Hepatocyte (in vitro differentiated cells): ENCODE measurements around the gene ITGB2. TPM values are rescaled to one million over a fixed set of nuclear protein-coding genes. Genes with fewer than 3 reads are reported as not detected.
A peak's percentile ranks its signal among the peaks of the same experiment; 100 is the strongest.

Experiments
- DNase-seq: peaks from one replicate; pipeline ENCODE4 v3.0.0-alpha.2; 2016; ENCODE audit warnings: low spot score
- H2AFZ ChIP-seq: fragments of 200-600 bp; sonication (generic); 2 replicates; pipeline ENCODE4 v1.6.0; 2016; ENCODE audit warnings: antibody characterized with exemption, mild to moderate bottlenecking
- H3K27ac ChIP-seq: fragments of 200-600 bp; sonication (generic); 2 replicates; pipeline ENCODE4 v1.5.1; 2016; ENCODE audit warnings: mild to moderate bottlenecking
- H3K27me3 ChIP-seq: fragments of 200-600 bp; sonication (generic); 2 replicates; pipeline ENCODE4 v1.6.1; 2016
- H3K36me3 ChIP-seq: fragments of 200-600 bp; sonication (generic); replicated peaks from 2 replicates; pipeline ENCODE4 v1.5.1; 2016; ENCODE audit warnings: low read depth; ENCODE audit not compliant: insufficient read depth
- H3K4me1 ChIP-seq: fragments of 200-600 bp; sonication (generic); 2 replicates; pipeline ENCODE4 v1.5.1; 2016; ENCODE audit warnings: mild to moderate bottlenecking, moderate library complexity; ENCODE audit not compliant: insufficient read depth
- H3K4me2 ChIP-seq: fragments of 200-600 bp; sonication (generic); 2 replicates; pipeline ENCODE4 v1.6.0; 2016
- H3K4me3 ChIP-seq: fragments of 200-600 bp; sonication (generic); 2 replicates; pipeline ENCODE4 v1.5.1; 2016; ENCODE audit warnings: mild to moderate bottlenecking
- H3K79me2 ChIP-seq: fragments of 200-600 bp; sonication (generic); 2 replicates; pipeline ENCODE4 v1.6.0; 2017; ENCODE audit warnings: mild to moderate bottlenecking
- H3K9me2 ChIP-seq: fragments of 200-600 bp; sonication (generic); replicated peaks from 2 replicates; pipeline ENCODE4 v1.6.0; 2017; ENCODE audit warnings: mild to moderate bottlenecking; ENCODE audit not compliant: insufficient read depth
- H3K9me3 ChIP-seq: fragments of 200-600 bp; sonication (generic); 2 replicates; pipeline ENCODE4 v1.5.1; 2016; ENCODE audit warnings: low read depth, mild to moderate bottlenecking
- H4K20me1 ChIP-seq: fragments of 200-600 bp; sonication (generic); 2 replicates; pipeline ENCODE4 v1.6.0; 2016; ENCODE audit warnings: mild to moderate bottlenecking; ENCODE audit not compliant: insufficient read depth, poor library complexity, severe bottlenecking
- EZH2 ChIP-seq: fragments of 200-600 bp; sonication (generic); IDR thresholded peaks from 2 replicates; pipeline ENCODE4 v1.6.1; 2016; ENCODE audit warnings: antibody characterized with exemption, mild to moderate bottlenecking, borderline replicate concordance
- EZH2phosphoT487 ChIP-seq: fragments of 200-600 bp; sonication (generic); IDR thresholded peaks from one replicate; pipeline ENCODE4 v1.6.1; 2018; ENCODE audit warnings: antibody characterized with exemption, mild to moderate bottlenecking, low read depth, moderate library complexity; ENCODE audit not compliant: unreplicated experiment, severe bottlenecking
- WGBS: methylation state at CpG from one replicate; pipeline ENCODE4 v1.1.6; 2016; ENCODE audit warnings: low lambda C conversion rate; ENCODE audit errors: missing lambda C conversion rate; 5-methylcytosine and 5-hydroxymethylcytosine counted together
- polyA plus RNA-seq: library from polyadenylated mRNA; unstranded; fragments of >200 nt; fragmentation: Nextera tagmentation; extraction: Ambion mirVana; gene quantifications from 2 replicates; pipeline ENCODE4 v1.2.1, GENCODE V29; 2016
- total RNA-seq: library from RNA; depleted of rRNA; stranded (reverse); fragments of >200 nt; gene quantifications from 2 replicates; pipeline ENCODE4 v1.2.3, GENCODE V29; 2014
- TF ChIP-seq, protein P1 (sequence below): fragments of 200-600 bp; sonication (generic); IDR thresholded peaks from 2 replicates; pipeline ENCODE4 v1.5.1; 2016; ENCODE audit warnings: antibody characterized with exemption, mild to moderate bottlenecking; ENCODE audit not compliant: poor library complexity

ITGB2 gene
- total and polyA plus RNA-seq, 2 experiments from 2014 or later = 3.8 to 4.2 TPM

DNA sequence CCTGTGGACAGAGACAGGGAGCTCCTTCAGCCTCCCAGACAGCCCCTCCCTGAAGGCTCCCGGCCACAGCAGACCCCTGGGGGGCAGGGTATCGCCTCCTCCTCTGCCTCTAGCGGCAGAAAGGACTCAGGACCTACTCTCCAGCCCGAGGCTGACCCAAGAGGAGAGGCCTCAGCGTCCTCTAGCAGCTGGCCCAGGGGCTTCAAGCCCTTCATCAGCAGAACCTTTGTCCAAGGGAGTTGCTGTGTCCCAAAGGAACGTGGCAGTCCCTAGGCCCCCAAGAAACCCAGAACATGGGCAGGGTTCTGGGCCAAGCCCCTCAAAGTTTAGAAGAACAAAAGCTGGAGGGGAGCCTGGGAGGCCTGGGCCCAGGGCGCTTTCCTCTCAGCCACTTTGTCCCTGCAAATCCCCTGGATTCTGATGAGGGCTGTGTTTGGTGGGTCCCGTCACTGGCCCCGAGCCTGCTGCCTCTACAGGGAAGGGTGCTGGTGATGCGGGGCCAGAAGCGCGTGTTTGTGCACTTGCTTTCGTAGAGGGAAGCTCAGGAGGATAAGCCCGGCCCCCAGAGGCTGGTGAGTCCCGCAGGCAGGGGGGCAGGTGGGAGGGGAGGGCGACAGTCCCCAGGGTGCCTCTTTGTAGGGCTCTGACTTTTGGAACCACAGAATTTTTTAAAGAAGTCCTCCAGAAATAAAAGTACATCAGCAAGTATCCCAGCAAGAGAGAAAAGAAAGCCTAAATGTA, 13.3 kb downstream of the ITGB2 start:
- Histone ChIP-seq H3K4me1 (peaks cover 5% of the 10 kb centered on the region), H3K9me3 (no peaks in the 10 kb centered on the region), H2AFZ (no peak overlapping the region), H3K4me2 (peak overlapping the region; percentile 63), H3K27me3 (peaks cover 4% of the 10 kb centered on the region), H3K27ac (no peak overlapping the region), H3K36me3 (no peaks in the 10 kb centered on the region), H3K4me3 (no peak overlapping the region), H4K20me1 (no peaks in the 10 kb centered on the region), H3K9me2 (no peaks in the 10 kb centered on the region), H3K79me2 (no peaks in the 10 kb centered on the region)
- WGBS = 50% methylated on average over 16 of the region's 16 CpGs
- TF ChIP-seq, protein P1, sequence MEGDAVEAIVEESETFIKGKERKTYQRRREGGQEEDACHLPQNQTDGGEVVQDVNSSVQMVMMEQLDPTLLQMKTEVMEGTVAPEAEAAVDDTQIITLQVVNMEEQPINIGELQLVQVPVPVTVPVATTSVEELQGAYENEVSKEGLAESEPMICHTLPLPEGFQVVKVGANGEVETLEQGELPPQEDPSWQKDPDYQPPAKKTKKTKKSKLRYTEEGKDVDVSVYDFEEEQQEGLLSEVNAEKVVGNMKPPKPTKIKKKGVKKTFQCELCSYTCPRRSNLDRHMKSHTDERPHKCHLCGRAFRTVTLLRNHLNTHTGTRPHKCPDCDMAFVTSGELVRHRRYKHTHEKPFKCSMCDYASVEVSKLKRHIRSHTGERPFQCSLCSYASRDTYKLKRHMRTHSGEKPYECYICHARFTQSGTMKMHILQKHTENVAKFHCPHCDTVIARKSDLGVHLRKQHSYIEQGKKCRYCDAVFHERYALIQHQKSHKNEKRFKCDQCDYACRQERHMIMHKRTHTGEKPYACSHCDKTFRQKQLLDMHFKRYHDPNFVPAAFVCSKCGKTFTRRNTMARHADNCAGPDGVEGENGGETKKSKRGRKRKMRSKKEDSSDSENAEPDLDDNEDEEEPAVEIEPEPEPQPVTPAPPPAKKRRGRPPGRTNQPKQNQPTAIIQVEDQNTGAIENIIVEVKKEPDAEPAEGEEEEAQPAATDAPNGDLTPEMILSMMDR = no peak
- no peak for TF ChIP-seq EZH2
- TF ChIP-seq EZH2phosphoT487 = no peak
- DNase-seq = no peak

DNA sequence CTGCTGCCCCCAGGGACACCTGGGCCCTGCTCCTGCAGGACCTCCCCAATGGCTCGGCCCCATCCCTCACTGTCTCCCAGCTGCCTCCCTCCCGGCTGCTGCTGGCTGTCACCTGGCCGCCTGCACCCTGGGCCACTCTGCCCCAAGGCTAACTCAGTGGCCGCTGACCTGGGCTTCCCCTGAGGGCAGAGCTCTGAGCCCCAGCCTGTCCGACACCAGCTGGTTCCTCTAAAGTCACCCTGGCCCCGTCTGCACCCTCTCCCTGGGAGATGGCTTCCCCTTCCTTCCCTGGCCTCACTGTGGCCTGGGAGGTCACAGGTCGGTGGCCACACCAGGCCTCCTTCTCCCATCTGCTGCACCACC, 15.0 kb downstream of the ITGB2 start:
- H3K36me3 ChIP-seq = no peaks in the 10 kb centered on the region
- no peaks in the 10 kb centered on the region for H3K79me2 ChIP-seq
- WGBS = 82% methylated on average over 6 of the region's 7 CpGs
- DNase-seq = no peak
- H3K4me3 ChIP-seq = no peak overlapping the region
- H2AFZ ChIP-seq = no peak overlapping the region
- H4K20me1 ChIP-seq = no peaks in the 10 kb centered on the region
- no peaks in the 10 kb centered on the region for H3K9me3 ChIP-seq
- peaks cover 5% of the 10 kb centered on the region for H3K4me1 ChIP-seq
- TF ChIP-seq EZH2phosphoT487 (no peak), EZH2 (no peak)
- TF ChIP-seq, protein P1 = no peak
- H3K9me2 ChIP-seq = no peaks in the 10 kb centered on the region
- no peak overlapping the region for H3K27ac ChIP-seq
- no peak overlapping the region for H3K4me2 ChIP-seq
- H3K27me3 ChIP-seq = peaks cover 4% of the 10 kb centered on the region

DNA sequence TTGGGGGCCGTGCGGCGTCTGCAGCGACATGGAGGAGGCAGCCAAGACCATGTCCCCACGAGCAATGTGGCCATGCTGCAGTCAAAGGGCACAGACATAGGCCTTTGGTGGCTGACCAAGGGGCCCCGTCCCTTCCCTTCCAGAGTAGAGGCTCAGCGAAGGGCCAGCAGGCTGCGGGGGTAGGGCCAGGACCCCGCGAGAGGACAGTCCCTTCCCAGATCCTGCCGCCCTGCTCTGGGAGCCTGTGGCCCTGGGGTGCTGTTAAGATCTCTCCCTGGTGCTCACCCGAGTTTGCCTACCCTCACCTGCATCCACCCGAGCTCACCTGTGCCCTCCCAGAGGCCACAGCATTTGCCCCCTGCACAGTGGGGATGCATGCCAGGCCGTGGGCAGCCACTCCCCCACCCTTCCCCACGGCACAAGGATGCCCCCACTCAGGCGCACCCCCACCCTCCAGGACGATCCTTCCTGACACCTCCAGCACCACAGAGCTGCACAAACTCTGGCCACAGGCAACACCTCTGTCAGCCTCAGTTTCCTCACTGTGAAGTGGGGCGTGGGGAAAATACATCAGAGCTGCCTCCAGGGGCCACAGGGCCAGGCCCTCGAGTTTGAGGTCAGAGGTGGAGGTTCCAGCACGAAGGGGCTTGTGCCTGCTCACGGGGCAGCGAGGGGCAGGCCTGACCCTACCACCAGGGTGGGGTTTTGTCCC, 15.5 kb downstream of the ITGB2 start:
- H3K27me3 ChIP-seq = peaks cover 4% of the 10 kb centered on the region
- no peak for DNase-seq
- no peaks in the 10 kb centered on the region for H3K9me2 ChIP-seq
- 97% methylated on average over 20 of the region's 22 CpGs for WGBS
- no peaks in the 10 kb centered on the region for H3K79me2 ChIP-seq
- H3K4me3 ChIP-seq = no peak overlapping the region
- H2AFZ ChIP-seq = no peak overlapping the region
- H3K27ac ChIP-seq = no peak overlapping the region
- H3K36me3 ChIP-seq = no peaks in the 10 kb centered on the region
- no peak overlapping the region for H3K4me2 ChIP-seq
- H3K4me1 ChIP-seq = peaks cover 5% of the 10 kb centered on the region
- no peaks in the 10 kb centered on the region for H4K20me1 ChIP-seq
- TF ChIP-seq EZH2phosphoT487 (no peak), EZH2 (no peak)
- TF ChIP-seq, protein P1 = no peak
- no peaks in the 10 kb centered on the region for H3K9me3 ChIP-seq
